Breast epithelium (tissue), 3 donors: ENCODE data around the gene PTBP1.

Experiments
- POLR2A ChIP-seq: fragments of 450-650 bp; IDR thresholded peaks from one replicate; pipeline ENCODE4 v1.6.1; 2016; ENCODE audit warnings: antibody characterized with exemption, mild to moderate bottlenecking, moderate library complexity
- POLR2AphosphoS5 ChIP-seq, 3 donors: sonication (generic); formaldehyde crosslinking; IDR thresholded peaks; one replicate each; pipeline ENCODE4 v1.6.1; 2017; ENCODE audit warnings: antibody characterized with exemption in 3 of 3

GRCh38 chr19:752652-753517, 44.4 kb upstream of the PTBP1 start:
- TF ChIP-seq POLR2A (no peak), POLR2AphosphoS5 (IDR thresholded peaks at IDR 0.05) (no peak)
